ENCODE results near the gene EFNA5.

EFNA5 gene

GRCh38 chr5:107592515-107592914 is 78.2 kb downstream of the EFNA5 start:
- no peak overlapping the region for H3K27ac Mint-ChIP-seq
- H3K4me3 Mint-ChIP-seq: no peak overlapping the region
- DNase-seq: no peak
- H3K9me3 Mint-ChIP-seq: no peaks in the 10 kb centered on the region
- peaks cover 10% of the 10 kb centered on the region for H3K27me3 Mint-ChIP-seq
- no peaks in the 10 kb centered on the region for H3K36me3 Mint-ChIP-seq (ENCODE audit: low read depth)
- no peaks in the 10 kb centered on the region for H3K4me1 Mint-ChIP-seq (ENCODE audit: low read depth)

- no peak for DNase-seq
- no peak overlapping the region for H3K4me3 Mint-ChIP-seq
- no peak overlapping the region for H3K27ac Mint-ChIP-seq
- H3K36me3 Mint-ChIP-seq (ENCODE audit: low read depth): no peaks in the 10 kb centered on the region
- H3K4me1 Mint-ChIP-seq (ENCODE audit: low read depth): no peaks in the 10 kb centered on the region
- H3K9me3 Mint-ChIP-seq: no peaks in the 10 kb centered on the region
- H3K27me3 Mint-ChIP-seq: no peaks in the 10 kb centered on the region
Measured at GRCh38 chr5:107590686-107591085, 80.1 kb downstream of the EFNA5 start.

GRCh38 chr5:107589520-107590193 is 81.1 kb downstream of the EFNA5 start:
- Mint-ChIP-seq H3K27me3 (no peaks in the 10 kb centered on the region), H3K9me3 (no peaks in the 10 kb centered on the region), H3K4me3 (no peak overlapping the region), H3K36me3 (ENCODE audit: low read depth) (no peaks in the 10 kb centered on the region), H3K4me1 (ENCODE audit: low read depth) (no peaks in the 10 kb centered on the region), H3K27ac (no peak overlapping the region)
- DNase-seq: no peak

- no peak for DNase-seq
- no peaks in the 10 kb centered on the region for H3K9me3 Mint-ChIP-seq
- H3K4me3 Mint-ChIP-seq: no peak overlapping the region
Measured at GRCh38 chr5:107582625-107583024, 88.1 kb downstream of the EFNA5 start.

GRCh38 chr5:107580889-107581820 is 89.6 kb downstream of the EFNA5 start:
- H3K27me3 Mint-ChIP-seq: peaks cover 15% of the 10 kb centered on the region
- no peak overlapping the region for H3K27ac Mint-ChIP-seq
- DNase-seq: no peak
- no peaks in the 10 kb centered on the region for H3K9me3 Mint-ChIP-seq
- no peak overlapping the region for H3K4me3 Mint-ChIP-seq
- no peaks in the 10 kb centered on the region for H3K36me3 Mint-ChIP-seq (ENCODE audit: low read depth)
- no peaks in the 10 kb centered on the region for H3K4me1 Mint-ChIP-seq (ENCODE audit: low read depth)

More at GRCh38 chr5:107582625-107583024, 88.1 kb downstream of the EFNA5 start:
- Mint-ChIP-seq H3K4me1 (ENCODE audit: low read depth) (no peaks in the 10 kb centered on the region), H3K27me3 (peaks cover 15% of the 10 kb centered on the region), H3K27ac (no peak overlapping the region), H3K36me3 (ENCODE audit: low read depth) (no peaks in the 10 kb centered on the region)

GRCh38 chr5:107578051-107578635 is 92.6 kb downstream of the EFNA5 start:
- H3K36me3 Mint-ChIP-seq (ENCODE audit: low read depth): no peaks in the 10 kb centered on the region
- no peak for DNase-seq
- H3K27me3 Mint-ChIP-seq: peaks cover 30% of the 10 kb centered on the region
- H3K4me3 Mint-ChIP-seq: no peak overlapping the region
- no peak overlapping the region for H3K27ac Mint-ChIP-seq
- no peaks in the 10 kb centered on the region for H3K9me3 Mint-ChIP-seq
- no peaks in the 10 kb centered on the region for H3K4me1 Mint-ChIP-seq (ENCODE audit: low read depth)

GRCh38 chr5:107577394-107577950 is 93.3 kb downstream of the EFNA5 start:
- H3K27ac Mint-ChIP-seq: no peak overlapping the region
- H3K27me3 Mint-ChIP-seq: peaks cover 32% of the 10 kb centered on the region
- H3K4me1 Mint-ChIP-seq (ENCODE audit: low read depth): no peaks in the 10 kb centered on the region
- H3K9me3 Mint-ChIP-seq: no peaks in the 10 kb centered on the region
- no peak overlapping the region for H3K4me3 Mint-ChIP-seq
- no peaks in the 10 kb centered on the region for H3K36me3 Mint-ChIP-seq (ENCODE audit: low read depth)
- DNase-seq: no peak

GRCh38 chr5:107576736-107577393 is 93.9 kb downstream of the EFNA5 start:
- peaks cover 4% of the 10 kb centered on the region for H3K4me1 Mint-ChIP-seq (ENCODE audit: low read depth)

GRCh38 chr5:107576155-107576554 is 94.6 kb downstream of the EFNA5 start:
- DNase-seq: no peak
- Mint-ChIP-seq H3K9me3 (no peaks in the 10 kb centered on the region), H3K36me3 (ENCODE audit: low read depth) (no peaks in the 10 kb centered on the region), H3K4me1 (ENCODE audit: low read depth) (peaks cover 11% of the 10 kb centered on the region), H3K27me3 (peaks cover 35% of the 10 kb centered on the region), H3K27ac (no peak overlapping the region), H3K4me3 (no peak overlapping the region)

More at GRCh38 chr5:107576736-107577393, 93.9 kb downstream of the EFNA5 start:
- Mint-ChIP-seq H3K36me3 (ENCODE audit: low read depth) (no peaks in the 10 kb centered on the region), H3K4me3 (no peak overlapping the region), H3K27ac (no peak overlapping the region), H3K9me3 (no peaks in the 10 kb centered on the region), H3K27me3 (peaks cover 36% of the 10 kb centered on the region)
- no peak for DNase-seq

- Mint-ChIP-seq H3K4me3 (no peak overlapping the region), H3K4me1 (ENCODE audit: low read depth) (peaks cover 17% of the 10 kb centered on the region), H3K27ac (no peak overlapping the region), H3K36me3 (ENCODE audit: low read depth) (no peaks in the 10 kb centered on the region), H3K27me3 (peaks cover 31% of the 10 kb centered on the region), H3K9me3 (no peaks in the 10 kb centered on the region)
- DNase-seq: no peak
Measured at GRCh38 chr5:107574287-107574686, 96.5 kb downstream of the EFNA5 start.

GRCh38 chr5:107572715-107573368 is 97.9 kb downstream of the EFNA5 start:
- Mint-ChIP-seq H3K27ac (no peak overlapping the region), H3K27me3 (peaks cover 31% of the 10 kb centered on the region), H3K36me3 (ENCODE audit: low read depth) (no peaks in the 10 kb centered on the region), H3K9me3 (no peaks in the 10 kb centered on the region), H3K4me3 (no peak overlapping the region), H3K4me1 (ENCODE audit: low read depth) (peaks cover 17% of the 10 kb centered on the region)
- DNase-seq: no peak

GRCh38 chr5:107571621-107572536 is 98.9 kb downstream of the EFNA5 start:
- Mint-ChIP-seq H3K4me1 (ENCODE audit: low read depth) (peaks cover 17% of the 10 kb centered on the region), H3K4me3 (peak overlapping the region; percentile 77), H3K27me3 (peaks cover 31% of the 10 kb centered on the region), H3K27ac (no peak overlapping the region), H3K9me3 (no peaks in the 10 kb centered on the region), H3K36me3 (ENCODE audit: low read depth) (no peaks in the 10 kb centered on the region)
- peak; percentile 93 for DNase-seq
